NCI-H446 treated with DMSO at 0.1 percent for 48 hours (cell line): Measurements from ENCODE around the gene CEP78.

ENCODE experiments used
- DNase-seq: peaks from one replicate; lab custom pipeline; 2025; lab: John Stamatoyannopoulos, UW

Gene CEP78

DNA sequence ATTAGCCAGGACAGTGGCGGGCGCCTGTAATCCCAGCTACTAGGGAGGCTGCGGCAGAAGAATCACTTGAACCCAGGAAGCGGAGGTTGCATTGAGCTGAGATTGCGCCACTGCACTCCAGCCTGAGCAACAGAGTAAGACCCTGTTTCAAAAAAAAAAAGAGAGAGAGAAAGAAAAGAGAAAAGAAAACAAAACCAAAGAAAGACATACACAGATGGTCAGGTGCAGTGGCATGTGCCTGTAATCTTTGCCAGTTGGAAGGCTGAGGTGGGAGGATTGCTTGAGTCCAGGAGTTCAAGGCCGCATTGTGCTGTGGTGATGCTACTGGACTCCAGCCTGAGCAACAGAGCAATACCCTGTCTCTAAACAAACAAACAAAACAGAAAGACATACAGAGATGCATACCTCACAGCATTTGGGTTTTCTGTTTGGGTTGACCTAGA lies 51.1 kb downstream of the CEP78 start:
- DNase-seq: no peak

DNA sequence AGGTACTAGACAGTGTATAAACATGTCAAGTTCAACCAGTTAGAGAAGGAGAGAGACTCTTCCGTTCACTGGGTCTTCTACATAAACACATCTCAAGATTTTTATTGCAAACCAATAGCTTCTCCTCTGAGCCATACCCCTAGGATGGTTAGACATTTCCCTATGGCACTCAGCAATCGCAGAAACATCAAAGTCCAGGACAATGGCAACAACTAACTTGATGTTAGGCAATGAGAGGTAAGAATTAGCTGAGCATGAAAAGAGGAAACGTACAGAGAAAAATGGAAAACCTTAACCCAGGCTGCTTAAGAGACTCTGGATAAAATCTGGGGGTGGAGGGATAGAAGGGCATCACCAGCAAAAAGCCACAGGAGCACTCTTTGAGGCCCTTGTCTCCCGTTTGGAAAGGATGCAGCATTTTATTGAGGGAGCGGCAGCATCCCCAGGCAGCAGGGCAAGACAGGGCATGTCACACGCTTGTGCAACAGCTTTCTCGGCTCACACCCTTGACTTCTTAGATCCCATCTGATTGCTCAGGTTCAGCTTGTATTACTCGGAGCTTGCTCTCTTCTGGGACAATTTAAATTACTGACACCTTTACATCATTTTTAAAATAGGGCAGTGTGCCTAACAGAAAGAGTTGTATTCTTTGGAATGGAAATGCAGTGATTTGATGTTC lies 52.5 kb downstream of the CEP78 start:
- DNase-seq: no peak

DNA sequence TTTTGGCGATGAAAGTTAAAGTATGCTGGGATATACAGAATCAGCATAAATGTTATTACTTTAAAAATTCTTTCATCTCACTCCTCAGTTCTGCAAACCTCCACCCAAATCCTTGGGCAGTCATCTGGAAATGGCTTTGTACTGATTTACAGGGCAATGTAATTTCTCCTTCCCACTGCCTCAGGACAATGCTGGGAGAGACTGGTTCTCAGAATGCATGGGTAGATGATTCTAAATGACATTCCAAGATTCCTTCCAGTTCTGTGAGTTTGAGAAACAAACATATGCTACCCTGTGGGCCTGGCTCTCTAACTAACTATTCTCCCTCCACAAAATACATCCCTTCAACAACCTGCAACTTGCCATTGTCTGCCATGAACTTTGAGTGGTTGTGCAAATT lies 53.6 kb downstream of the CEP78 start:
- DNase-seq: no peak

DNA sequence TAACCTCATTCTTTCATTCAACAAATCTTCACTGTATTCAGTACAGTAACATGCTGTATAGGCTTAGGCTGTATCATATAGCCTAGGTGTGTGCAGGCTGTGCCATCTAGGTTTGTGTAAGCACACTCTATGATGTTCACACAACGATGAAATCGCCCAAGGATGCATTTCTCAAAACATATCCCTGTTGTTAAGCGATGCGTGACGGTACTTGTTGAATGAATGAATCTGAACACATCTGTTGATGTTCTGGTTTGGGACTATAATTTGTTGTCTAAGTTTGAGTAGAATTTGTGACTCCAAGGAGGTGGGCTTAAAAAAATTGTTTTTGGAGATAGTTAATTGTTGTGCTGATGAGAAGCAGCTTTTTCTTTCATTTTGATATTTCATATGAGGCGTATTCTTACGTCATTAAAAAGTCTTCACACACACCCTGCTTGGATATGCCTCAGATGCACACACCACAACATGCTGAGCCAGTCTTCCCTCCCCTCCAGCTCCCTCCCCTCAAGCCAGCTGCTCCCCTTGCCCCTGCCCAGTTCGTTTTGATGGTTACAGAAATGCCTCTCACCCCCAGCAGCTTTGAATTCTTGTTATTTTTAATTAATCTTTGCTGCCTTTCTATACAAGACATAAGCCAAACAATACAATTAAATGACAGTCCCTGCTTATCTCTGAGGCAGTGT lies 55.5 kb downstream of the CEP78 start:
- no peak for DNase-seq

DNA sequence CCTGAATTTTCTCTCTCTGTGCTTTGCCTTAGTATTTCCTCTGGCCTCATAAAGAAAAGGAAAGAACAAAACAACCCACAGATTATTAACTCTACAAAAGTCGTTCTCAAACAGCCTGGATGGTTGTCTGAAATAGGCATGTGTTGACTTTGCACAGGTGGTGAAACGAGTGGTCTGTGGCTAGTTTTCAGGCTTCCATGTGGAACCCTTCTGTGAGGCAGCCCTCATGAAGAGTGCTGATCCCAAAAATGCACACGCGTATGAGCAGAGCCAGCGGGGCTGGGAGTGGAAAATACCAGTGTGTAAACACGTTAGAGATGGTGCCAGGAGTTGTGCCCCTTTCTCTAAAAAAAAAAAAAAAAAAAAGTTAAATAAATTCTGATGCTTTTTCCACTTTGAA lies 56.2 kb downstream of the CEP78 start:
- DNase-seq: no peak

DNA sequence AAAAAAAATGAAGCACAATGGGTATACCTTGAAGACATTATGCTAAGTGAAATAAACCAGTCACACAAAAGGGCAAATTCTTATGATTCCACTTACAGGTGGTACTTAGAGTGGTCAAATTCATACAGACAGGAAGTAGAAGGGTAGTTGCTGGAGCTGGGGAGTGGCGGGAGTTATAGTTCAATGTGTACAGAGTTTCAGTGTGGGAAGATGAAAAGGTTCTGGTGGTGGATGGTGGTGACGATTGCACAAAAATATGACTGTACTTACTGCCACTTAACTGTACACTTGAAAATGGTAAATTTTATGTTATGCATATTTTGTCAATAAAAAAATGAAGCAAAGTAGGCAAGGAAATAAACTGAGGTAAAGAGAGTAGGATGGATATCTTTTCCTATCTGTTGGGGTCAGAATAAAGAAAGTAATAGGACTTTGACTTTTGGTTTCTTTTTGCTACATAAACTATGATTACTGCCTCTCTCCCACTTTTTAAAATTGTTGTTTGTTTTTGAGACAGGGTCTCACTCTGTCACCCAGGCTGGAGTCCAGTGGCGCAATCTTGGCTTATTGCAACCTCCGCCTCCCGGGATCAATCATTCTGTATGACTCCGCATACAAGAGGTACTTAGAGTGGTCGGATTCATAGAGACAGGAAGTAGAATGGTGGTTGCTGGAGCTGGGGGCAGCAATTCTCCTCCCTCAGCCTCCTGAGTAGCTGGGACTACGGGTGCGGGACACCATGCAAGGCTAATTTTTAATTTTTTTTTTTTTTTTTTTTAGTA lies 57.0 kb downstream of the CEP78 start:
- DNase-seq: no peak

DNA sequence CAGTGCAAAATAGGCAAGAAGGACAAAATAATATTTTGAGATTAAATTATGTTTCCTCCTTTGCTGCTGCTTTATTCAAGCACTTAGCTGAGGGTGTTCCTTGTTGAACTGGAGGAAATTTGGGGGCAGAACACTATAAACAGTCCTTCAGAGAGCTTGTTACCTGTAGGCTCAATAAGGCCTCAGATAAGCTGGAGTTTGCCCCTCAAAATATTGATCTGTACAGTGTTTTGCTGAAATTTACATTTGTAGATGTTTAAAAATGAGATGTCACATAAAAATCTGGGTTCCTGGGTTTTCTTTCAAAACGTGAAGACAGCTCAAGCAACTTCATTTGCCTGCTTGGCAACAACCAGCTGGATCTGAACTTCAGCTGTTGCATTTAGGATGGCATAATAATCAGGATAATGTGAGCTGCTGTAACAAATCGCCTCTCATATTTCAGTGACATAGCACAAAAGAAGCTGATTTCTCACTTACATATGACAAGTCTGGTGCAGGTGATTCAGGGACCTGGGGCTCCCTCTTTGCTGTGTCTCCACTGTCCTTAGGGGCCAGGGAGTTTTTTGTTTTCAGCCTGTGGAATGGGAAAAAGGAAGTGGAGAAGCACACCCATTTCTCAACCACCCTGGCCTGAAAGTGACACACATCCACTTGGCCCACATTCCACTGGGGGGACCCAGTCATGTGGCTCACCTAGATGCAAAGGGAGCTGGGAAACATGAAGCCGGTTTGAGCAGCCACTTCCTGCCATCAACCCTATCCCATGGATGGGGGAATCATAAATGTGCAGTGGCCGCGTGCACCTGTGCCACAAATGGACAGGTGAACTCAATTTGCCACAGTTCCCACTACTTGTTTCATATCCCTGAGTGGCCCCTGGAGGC lies 58.7 kb downstream of the CEP78 start:
- no peak for DNase-seq

DNA sequence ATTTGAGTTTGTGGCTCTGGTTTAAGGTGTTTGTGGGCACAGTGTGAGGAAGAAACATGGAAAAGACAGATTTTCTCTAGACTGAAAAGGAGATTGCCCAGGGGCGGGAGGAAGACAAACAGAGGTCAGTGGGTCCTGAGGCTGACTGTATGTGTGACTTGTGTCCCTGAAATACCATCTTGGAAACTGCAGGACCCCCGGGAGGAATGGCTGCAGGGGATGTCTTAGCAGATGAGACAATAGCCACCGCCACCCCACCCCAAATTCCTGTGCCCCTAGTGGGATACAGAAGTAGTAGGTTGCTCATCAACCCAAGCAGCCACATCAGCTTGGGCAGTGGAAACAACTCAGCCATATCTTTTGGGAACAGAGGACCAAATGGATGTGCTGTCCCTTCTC lies 59.3 kb downstream of the CEP78 start:
- DNase-seq: no peak

DNA sequence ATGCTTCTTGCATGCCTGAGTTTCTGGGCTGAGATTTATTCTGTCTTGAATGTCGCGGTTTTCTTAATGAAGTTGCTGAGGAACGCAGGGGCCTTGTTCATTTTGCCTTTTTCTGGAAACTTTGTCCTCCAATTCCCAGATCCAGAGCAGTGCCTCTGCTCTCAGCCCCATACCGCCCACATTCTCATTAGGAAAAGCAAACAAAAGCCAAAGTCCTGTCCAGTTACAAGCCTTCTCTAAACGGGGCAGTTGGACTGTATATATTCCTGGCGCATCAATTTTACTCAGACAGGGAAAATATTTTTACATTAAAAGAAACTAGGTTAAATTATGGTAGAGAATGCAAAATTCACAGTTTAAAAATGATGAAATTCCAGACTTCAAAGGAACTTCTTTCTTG lies 59.9 kb downstream of the CEP78 start:
- no peak for DNase-seq

DNA sequence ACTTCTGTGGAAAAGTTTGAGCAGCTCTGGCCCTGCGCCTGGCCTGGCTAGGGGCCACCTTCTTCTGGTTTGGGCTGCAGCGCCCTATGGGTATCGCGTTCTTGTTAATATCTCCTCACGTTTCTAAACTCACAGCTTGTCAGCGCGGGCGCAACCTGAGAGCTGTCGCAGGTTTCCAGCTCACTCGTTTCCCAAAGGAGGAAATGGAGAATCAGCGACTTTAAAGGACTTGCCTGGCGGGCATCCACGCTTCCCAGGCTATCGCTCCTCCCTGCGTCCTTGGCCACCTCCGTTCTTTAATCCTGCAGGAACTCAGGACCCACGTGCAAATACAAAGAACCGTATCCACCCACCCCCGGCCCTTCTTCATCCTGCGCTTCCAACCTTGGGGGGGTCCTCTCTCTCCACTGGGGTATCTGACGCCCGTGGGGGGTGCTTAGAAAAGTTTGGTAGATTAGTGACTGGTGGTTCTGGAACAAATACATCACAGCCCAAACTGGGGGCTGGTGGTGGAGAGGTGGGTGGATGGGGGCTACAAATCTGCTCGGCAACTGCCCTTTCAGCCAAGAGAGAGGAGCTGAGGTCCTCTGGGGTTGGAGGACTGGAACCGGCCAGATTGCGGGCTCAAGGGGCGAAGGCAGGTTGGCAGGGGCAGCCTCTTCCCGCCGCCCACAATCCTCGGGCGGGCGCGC lies 60.5 kb downstream of the CEP78 start:
- DNase-seq: no peak

DNA sequence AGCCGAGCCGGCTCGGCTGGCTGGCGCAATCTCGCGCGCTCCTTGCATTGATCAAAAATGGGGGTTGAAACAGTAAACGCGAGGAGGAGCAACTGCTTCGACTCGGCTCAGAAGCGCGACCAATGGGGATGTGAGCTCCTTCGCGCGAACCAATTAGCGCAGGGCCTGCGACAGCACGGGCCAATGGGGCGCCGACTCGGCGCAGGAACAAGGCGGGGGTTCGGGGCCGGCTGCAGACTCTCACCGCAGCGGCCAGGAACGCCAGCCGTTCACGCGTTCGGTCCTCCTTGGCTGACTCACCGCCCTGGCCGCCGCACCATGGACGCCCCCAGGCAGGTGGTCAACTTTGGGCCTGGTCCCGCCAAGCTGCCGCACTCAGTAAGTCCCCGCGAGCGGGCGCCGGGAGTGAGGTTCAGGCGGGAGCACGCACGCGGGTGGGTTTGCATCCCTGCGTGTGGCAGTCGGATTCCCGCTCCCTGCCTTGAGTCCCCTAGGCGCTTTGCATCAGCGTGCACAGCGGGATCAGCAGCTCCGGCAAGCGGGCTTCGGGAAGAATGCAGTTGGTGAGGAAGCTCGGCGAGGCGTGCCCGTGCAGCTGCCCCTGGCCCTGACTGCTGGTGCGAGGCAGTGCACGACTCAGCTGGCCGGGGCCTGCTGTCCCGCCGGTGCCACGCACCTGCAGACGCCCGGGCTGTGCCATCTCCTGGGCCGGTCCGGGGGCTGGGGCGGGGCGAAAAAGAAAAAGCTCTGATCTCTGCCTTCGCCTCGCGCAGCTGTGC lies 61.2 kb downstream of the CEP78 start, which contains the start of gene PSAT1:
TSS of gene PSAT1 (plus strand) at position 233 of the 779 bp plus-strand sequence. CDS start at position 319, 86 bp downstream.
- DNase-seq: peak; percentile 85

DNA sequence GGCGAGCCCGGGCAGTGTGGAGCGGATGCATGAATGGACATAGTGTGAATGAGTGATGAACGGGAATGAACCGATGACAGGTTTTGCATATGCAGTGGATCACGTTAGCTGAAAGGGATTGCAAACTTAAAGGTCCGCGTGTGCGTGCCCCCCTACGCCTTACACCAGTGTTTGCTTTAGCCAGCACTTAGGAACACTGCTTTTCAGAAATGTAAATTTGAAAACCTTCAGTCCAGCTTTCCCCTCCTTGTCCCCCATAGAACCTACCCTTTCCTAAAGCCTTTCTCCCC lies 61.7 kb downstream of the CEP78 start:
- DNase-seq: no peak

DNA sequence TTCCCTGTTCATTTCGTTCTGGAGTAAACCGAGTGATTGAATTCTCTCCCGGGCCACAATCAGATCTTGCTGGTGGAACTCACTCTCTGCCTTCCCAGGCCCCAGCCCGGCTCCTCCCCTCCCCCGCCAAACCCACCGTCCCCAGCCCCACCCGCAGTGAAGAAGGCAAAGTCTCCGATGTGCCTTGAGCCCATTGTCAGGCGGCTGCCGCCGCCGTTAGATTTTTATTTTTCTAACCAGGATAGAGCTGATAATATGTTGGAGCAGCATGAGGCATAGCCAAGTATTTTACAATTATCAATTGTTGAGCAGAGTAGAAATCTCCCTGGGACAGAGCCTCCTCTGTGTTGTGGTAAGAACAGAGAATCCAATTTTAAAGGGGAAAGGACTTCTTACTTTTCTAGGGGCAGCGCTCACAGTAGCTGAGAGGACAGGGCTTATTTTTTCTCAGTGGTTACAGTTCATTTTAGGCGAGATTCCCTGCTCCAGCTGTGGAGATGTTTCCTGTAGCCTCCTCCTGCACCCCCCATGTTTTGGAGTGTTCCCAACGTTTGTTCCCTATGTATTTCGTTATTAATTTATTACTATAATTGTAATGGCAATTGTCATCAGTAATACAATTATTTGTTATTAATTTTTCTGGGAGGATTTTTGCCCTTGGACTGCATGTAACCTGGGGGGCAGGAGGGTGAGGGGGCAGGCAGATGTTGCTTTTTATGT lies 62.3 kb downstream of the CEP78 start:
- DNase-seq: no peak

DNA sequence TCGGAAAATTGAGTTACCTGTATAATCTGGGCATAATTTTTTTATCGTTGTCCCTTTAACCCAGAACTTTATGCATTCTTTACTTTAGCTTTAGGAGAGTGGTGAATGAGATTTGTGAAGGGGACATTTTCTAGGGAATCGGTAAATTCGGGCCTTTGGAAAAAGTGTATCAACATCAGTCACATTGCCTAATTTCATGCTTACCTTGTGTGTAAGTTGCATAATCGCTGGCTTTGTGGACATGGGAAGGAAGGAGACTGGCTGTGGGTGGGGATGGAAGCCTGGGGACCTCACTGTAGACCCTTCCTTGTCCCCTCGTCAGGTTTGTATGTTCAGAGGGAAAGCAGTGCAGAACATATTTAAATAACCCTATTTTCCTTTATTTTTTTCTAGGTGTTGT lies 64.3 kb downstream of the CEP78 start:
- DNase-seq: no peak

DNA sequence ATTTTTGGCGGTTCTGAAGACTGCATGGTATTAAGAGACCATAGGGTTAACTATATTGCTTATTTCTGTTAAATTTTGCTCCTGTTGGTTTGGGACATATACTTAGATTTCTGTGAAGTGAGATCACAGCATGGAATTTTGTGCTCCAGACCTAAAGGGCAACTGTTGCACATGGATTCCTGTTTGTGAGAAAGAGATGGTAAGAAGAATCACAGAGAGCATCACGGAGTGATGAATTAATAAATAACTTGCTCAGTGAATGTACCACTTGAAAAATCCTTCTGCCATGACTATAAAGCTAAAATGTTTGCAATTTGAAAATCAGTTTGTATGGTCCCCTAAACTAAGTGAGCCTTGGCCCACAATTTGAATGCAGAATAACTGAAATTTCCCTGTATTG lies 65.6 kb downstream of the CEP78 start:
- no peak for DNase-seq

DNA sequence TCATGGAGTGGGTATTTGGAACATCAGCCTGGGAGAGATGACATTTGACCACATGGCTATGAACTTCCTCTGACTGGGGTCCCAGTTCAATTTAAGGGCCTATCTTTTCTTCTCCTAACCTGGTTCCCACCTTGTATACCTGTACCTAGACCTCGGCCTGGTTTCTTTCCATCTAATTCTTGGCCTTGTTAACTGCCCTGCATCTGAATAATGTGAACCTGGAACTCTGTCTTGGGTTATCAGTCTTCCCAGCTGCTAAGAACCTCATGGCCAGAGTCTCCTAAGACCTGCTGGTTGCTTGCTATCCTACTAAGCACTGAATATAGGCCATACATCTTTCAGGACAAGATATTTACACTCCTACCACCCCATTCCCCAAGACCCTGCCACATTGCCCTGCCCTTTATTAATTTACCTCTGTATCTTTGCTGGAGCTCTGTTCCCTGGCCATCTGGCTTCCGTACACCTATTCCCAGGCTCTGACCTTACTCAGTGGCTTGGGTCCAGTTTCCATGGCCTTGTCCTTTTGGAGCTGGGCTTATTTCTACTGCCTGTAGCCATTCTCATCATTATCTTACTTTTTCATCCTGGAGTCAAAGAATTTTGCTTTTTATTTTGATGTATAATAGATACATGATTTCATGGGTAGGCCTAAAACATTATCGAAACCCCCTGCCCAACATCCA lies 67.6 kb downstream of the CEP78 start:
- no peak for DNase-seq

DNA sequence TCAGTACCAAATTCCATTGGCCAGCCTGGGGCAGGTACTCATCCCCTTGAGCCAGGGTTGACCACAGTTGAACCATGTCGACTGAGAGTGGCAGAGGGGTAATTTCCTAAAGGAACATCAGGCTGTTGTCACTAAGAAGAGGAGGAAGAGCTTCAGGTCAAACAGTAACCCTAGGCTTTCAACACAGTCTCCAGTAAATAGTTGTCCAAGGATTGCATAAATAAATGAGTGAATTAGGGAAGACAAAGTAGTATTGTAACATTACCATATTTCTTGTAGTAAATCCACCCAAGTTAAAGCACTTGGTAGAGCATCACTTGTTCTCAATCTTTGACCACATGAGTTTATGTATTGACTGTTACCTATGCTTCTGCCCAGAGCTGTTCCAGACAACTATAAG lies 68.5 kb downstream of the CEP78 start:
- no peak for DNase-seq

DNA sequence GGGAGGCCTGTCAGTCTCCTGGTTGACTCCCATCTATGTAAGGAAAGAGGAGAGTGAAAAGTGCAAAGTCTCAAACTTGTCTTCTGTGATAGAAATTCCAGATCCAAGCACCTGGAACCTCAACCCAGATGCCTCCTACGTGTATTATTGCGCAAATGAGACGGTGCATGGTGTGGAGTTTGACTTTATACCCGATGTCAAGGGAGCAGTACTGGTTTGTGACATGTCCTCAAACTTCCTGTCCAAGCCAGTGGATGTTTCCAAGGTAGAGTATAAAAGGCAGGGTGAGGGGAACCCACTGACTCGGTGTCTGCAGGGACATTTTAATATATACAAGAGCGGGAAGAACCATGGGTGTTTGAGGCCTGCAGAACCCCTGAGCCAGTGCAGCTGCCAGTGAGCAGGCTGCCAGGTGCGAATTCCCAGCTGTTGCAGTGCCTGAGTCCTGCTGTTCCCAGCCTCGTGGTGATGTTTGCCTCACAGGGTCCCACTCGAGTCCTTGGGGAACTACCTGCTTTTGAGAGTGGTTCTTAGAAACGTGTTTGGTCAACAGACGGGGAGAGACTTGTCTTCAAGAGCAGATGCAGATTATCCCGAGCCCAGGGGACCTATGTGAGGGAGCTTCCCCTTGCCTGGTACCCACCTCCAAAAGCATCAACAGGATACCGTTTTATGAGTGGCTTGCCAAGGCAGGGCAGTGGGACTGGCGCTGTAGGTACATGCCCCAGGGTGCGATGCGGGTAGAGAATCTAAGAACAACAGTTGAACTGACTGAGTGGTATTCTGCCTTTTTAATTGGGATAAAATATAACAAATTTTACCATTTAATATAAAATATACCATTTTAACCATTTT lies 70.6 kb downstream of the CEP78 start:
- DNase-seq: no peak

DNA sequence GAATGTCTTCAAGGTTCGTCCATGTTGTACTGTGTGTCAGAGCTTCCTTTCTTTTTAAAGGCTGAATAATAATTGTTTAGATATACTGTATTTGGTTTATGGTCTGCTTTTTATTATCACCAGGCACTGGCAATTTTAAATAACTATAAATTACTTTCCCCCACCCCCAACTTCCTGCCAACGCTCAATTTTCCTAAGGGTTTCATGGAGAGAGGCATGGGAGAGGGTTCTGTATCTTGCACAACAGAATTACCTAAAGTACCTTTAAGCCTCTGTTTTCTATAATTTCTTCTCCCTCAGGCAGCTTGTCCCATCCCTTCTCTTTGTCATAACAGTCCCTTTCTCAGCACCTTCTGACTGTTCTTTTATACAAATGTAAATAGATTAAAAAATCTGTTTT lies 71.5 kb downstream of the CEP78 start:
- DNase-seq: no peak
